OCI-LY7 (cell line): ENCODE measurements around the gene NCKAP5. TPM values are rescaled to one million over a fixed set of nuclear protein-coding genes. Genes with fewer than 3 reads are reported as not detected.

Experiments
- BruUV-seq: library from RNA; stranded (reverse); fragments of 400-500 nt; replicated peaks from 2 replicates; lab custom pipeline; 2021; lab: Mats Ljungman, UMichigan
- CTCF ChIA-PET: fragments of 300-600 bp; sonication (Branson Sonifier 250); formaldehyde crosslinking; loops from one replicate; lab custom pipeline; 2022; ENCODE audit warnings: antibody characterized with exemption; ENCODE audit not compliant: unreplicated experiment; lab: Charles Lee
- POLR2A ChIA-PET: fragments of 300-600 bp; sonication (Branson Sonifier 250); formaldehyde crosslinking; loops from one replicate; lab custom pipeline; 2022; ENCODE audit warnings: antibody characterized with exemption; lab: Charles Lee
- DNase-seq: peaks from one replicate; pipeline ENCODE4 v3.0.0-alpha.2; 2015; ENCODE audit warnings: low spot score
- H2AFZ ChIP-seq: fragments of 200-600 bp; sonication (generic), shearing (Covaris generic); 2 replicates; pipeline ENCODE4 v1.6.1; 2014; ENCODE audit warnings: mild to moderate bottlenecking, antibody characterized with exemption, low read length, moderate library complexity
- H3K27ac ChIP-seq: fragments of 200-600 bp; sonication (generic); 2 replicates; pipeline ENCODE4 v1.5.1; 2014; ENCODE audit warnings: mixed run types, low read depth, mild to moderate bottlenecking, moderate library complexity, low read length, inconsistent platforms; ENCODE audit not compliant: poor library complexity, severe bottlenecking
- H3K36me3 ChIP-seq: fragments of 200-600 bp; sonication (generic); 2 replicates; pipeline ENCODE4 v1.6.1; 2014; ENCODE audit warnings: mild to moderate bottlenecking, antibody characterized with exemption, low read length, moderate library complexity, mixed read lengths; ENCODE audit not compliant: insufficient read depth
- H3K4me1 ChIP-seq: fragments of 200-600 bp; sonication (generic); 2 replicates; pipeline ENCODE4 v1.5.1; 2014; ENCODE audit warnings: mild to moderate bottlenecking, low read length; ENCODE audit not compliant: insufficient read depth, poor library complexity, severe bottlenecking
- H3K4me2 ChIP-seq: fragments of 200-600 bp; sonication (generic); 2 replicates; pipeline ENCODE4 v1.6.1; 2014; ENCODE audit warnings: mild to moderate bottlenecking, low read length
- H3K4me3 ChIP-seq: fragments of 200-600 bp; sonication (generic); 2 replicates; pipeline ENCODE4 v1.5.1; 2014; ENCODE audit warnings: mild to moderate bottlenecking, low read depth, low read length; ENCODE audit not compliant: poor library complexity, severe bottlenecking
- H3K79me2 ChIP-seq: fragments of 200-600 bp; sonication (generic); 2 replicates; pipeline ENCODE4 v1.6.1; 2016; ENCODE audit warnings: low read depth, mild to moderate bottlenecking, low read length, moderate library complexity, mixed read lengths; ENCODE audit not compliant: insufficient read depth
- H3K9me2 ChIP-seq: fragments of 200-600 bp; sonication (generic); 2 replicates; pipeline ENCODE4 v1.6.1; 2016; ENCODE audit warnings: mild to moderate bottlenecking, low read length, mixed read lengths; ENCODE audit not compliant: insufficient read depth
- H3K9me3 ChIP-seq: fragments of 200-600 bp; sonication (generic); 2 replicates; pipeline ENCODE4 v1.6.1; 2014; ENCODE audit warnings: mild to moderate bottlenecking, mixed run types, low read length, mixed read lengths
- H4K20me1 ChIP-seq: fragments of 200-600 bp; sonication (generic); 2 replicates; pipeline ENCODE4 v1.6.1; 2014; ENCODE audit warnings: mild to moderate bottlenecking, antibody characterized with exemption, low read length, moderate library complexity, mixed read lengths; ENCODE audit not compliant: insufficient read depth
- CTCF ChIP-seq: fragments of 200-600 bp; sonication (generic); conservative IDR thresholded peaks from 2 replicates; pipeline ENCODE4 v1.5.1; 2014; ENCODE audit warnings: mild to moderate bottlenecking, antibody characterized with exemption, low read length, moderate library complexity, mixed read lengths
- EZH2phosphoT487 ChIP-seq: fragments of 200-600 bp; sonication (generic); IDR thresholded peaks from 2 replicates; pipeline ENCODE4 v1.6.1; 2018; ENCODE audit warnings: low read depth, borderline replicate concordance, mild to moderate bottlenecking, mixed run types, antibody characterized with exemption, low read length, moderate library complexity, mixed read lengths
- intact Hi-C: fragments of 100-400 bp; cut with micrococcal nuclease; formaldehyde crosslinking; loops from one replicate; pipeline ENCODE4 v1.10.0; 2022; ENCODE audit not compliant: unreplicated experiment
- total RNA-seq, 2 experiments: library from RNA; depleted of rRNA in 1 of 2; stranded (reverse); fragments of >200 nt in 1 of 2; shearing (Covaris generic) in 1 of 2; gene quantifications; 2 replicates each; pipeline ENCODE4 v1.2.3, GENCODE V29; 2014 to 2022

Gene NCKAP5
- total RNA-seq, 2 experiments from 2014 or later: not detected

GRCh38 chr2:133408671-133409070 is 159.6 kb downstream of the NCKAP5 start:
- Histone ChIP-seq H3K27ac (no peak overlapping the region), H3K4me1 (no peaks in the 10 kb centered on the region), H3K4me3 (no peak overlapping the region), H3K79me2 (no peaks in the 10 kb centered on the region), H2AFZ (no peak overlapping the region), H4K20me1 (no peaks in the 10 kb centered on the region), H3K4me2 (no peak overlapping the region), H3K9me2 (no peaks in the 10 kb centered on the region), H3K36me3 (no peaks in the 10 kb centered on the region), H3K9me3 (no peaks in the 10 kb centered on the region)
- DNase-seq: no peak
- no TSS peak for BruUV-seq
- ChIA-PET CTCF (no interaction called here), POLR2A (no interaction called here)
- TF ChIP-seq EZH2phosphoT487 (no peak), CTCF (no peak)
- intact Hi-C loops: no loop called here

GRCh38 chr2:133407341-133407740 is 160.9 kb downstream of the NCKAP5 start:
- CTCF ChIA-PET: no interaction called here
- intact Hi-C loops: no loop called here
- no peak overlapping the region for H3K4me2 ChIP-seq

More at GRCh38 chr2:133407341-133407740, 160.9 kb downstream of the NCKAP5 start:
- no TSS peak for BruUV-seq
- Histone ChIP-seq H3K79me2 (no peaks in the 10 kb centered on the region), H3K4me1 (no peaks in the 10 kb centered on the region), H3K9me2 (no peaks in the 10 kb centered on the region), H2AFZ (no peak overlapping the region), H3K9me3 (no peaks in the 10 kb centered on the region), H3K4me3 (no peak overlapping the region), H3K27ac (no peak overlapping the region), H4K20me1 (no peaks in the 10 kb centered on the region), H3K36me3 (no peaks in the 10 kb centered on the region)
- POLR2A ChIA-PET: no interaction called here
- no peak for TF ChIP-seq CTCF
- TF ChIP-seq EZH2phosphoT487: no peak
- no peak for DNase-seq
